H9 (cell line): ENCODE data around the gene PAEP. TPM values are rescaled to one million over a fixed set of nuclear protein-coding genes. Genes with fewer than 3 reads are reported as not detected.

ENCODE experiments used
- DNase-seq: peaks from one replicate; pipeline ENCODE4 v3.0.0-alpha.2; 2017
- H2AFZ ChIP-seq: one replicate; pipeline ENCODE4 v1.6.1; 2013; ENCODE audit warnings: mild to moderate bottlenecking, low read length, control low read depth, moderate library complexity
- H2AK5ac ChIP-seq: 2 replicates; pipeline ENCODE4 v1.6.1; 2013; ENCODE audit warnings: low read length, control low read depth, mixed read lengths; ENCODE audit not compliant: insufficient read length
- H2BK120ac ChIP-seq: one replicate; pipeline ENCODE4 v1.6.1; 2013; ENCODE audit warnings: low read depth, mild to moderate bottlenecking, low read length, control low read depth, inconsistent platforms; ENCODE audit not compliant: poor library complexity, severe bottlenecking
- H2BK12ac ChIP-seq: 2 replicates; pipeline ENCODE4 v1.6.1; 2013; ENCODE audit warnings: low read length, control low read depth, mixed read lengths, low read depth; ENCODE audit not compliant: insufficient read length
- H2BK15ac ChIP-seq: 2 replicates; pipeline ENCODE4 v1.6.1; 2013; ENCODE audit warnings: low read depth, low read length, control low read depth
- H2BK20ac ChIP-seq: one replicate; pipeline ENCODE4 v1.6.1; 2013; ENCODE audit warnings: low read depth, mild to moderate bottlenecking, low read length, control low read depth, inconsistent platforms; ENCODE audit not compliant: poor library complexity, severe bottlenecking
- H2BK5ac ChIP-seq: 2 replicates; pipeline ENCODE4 v1.6.1; 2013; ENCODE audit warnings: low read length, control low read depth, mixed read lengths; ENCODE audit not compliant: insufficient read length
- H3K14ac ChIP-seq: 2 replicates; pipeline ENCODE4 v1.6.1; 2013; ENCODE audit warnings: low read length, control low read depth; ENCODE audit not compliant: insufficient read depth
- H3K18ac ChIP-seq: 2 replicates; pipeline ENCODE4 v1.6.1; 2013; ENCODE audit warnings: low read depth, mild to moderate bottlenecking, mixed read lengths, low read length, control low read depth; ENCODE audit not compliant: insufficient read length
- H3K23ac ChIP-seq: 2 replicates; pipeline ENCODE4 v1.6.1; 2013; ENCODE audit warnings: low read length, control low read depth, mixed read lengths, low read depth; ENCODE audit not compliant: insufficient read length
- H3K23me2 ChIP-seq: 2 replicates; pipeline ENCODE4 v1.6.1; 2013; ENCODE audit warnings: low read depth, mild to moderate bottlenecking, mixed read lengths, low read length, control low read depth; ENCODE audit not compliant: insufficient read length, poor library complexity, severe bottlenecking
- H3K27ac ChIP-seq: 2 replicates; pipeline ENCODE4 v1.5.1; 2013; ENCODE audit warnings: low read length, control low read depth, mixed read lengths, low read depth; ENCODE audit not compliant: insufficient read length
- H3K27me3 ChIP-seq: 2 replicates; pipeline ENCODE4 v1.6.1; 2013; ENCODE audit warnings: low read length, control low read depth, inconsistent platforms; ENCODE audit not compliant: insufficient read depth
- H3K4ac ChIP-seq: 2 replicates; pipeline ENCODE4 v1.6.1; 2013; ENCODE audit warnings: low read depth, mild to moderate bottlenecking, control low read depth, inconsistent platforms, low read length, moderate library complexity
- H3K4me1 ChIP-seq: 2 replicates; pipeline ENCODE4 v1.6.1; 2013; ENCODE audit warnings: low read length, control low read depth, inconsistent platforms; ENCODE audit not compliant: insufficient read depth
- H3K4me2 ChIP-seq: 2 replicates; pipeline ENCODE4 v1.6.1; 2013; ENCODE audit warnings: low read length, control low read depth, mixed read lengths; ENCODE audit not compliant: insufficient read length, insufficient read depth
- H3K56ac ChIP-seq: 2 replicates; pipeline ENCODE4 v1.6.1; 2013; ENCODE audit warnings: low read depth, mild to moderate bottlenecking, mixed read lengths, low read length, control low read depth; ENCODE audit not compliant: insufficient read length
- H3K79me1 ChIP-seq: 2 replicates; pipeline ENCODE4 v1.6.1; 2013; ENCODE audit warnings: low read depth, mild to moderate bottlenecking, moderate library complexity, low read length, control low read depth, inconsistent platforms; ENCODE audit not compliant: insufficient read depth, poor library complexity, severe bottlenecking
- H3K79me2 ChIP-seq: 2 replicates; pipeline ENCODE4 v1.6.1; 2013; ENCODE audit warnings: low read length, control low read depth, inconsistent platforms; ENCODE audit not compliant: insufficient read depth
- H3K9ac ChIP-seq: 2 replicates; pipeline ENCODE4 v1.6.1; 2013; ENCODE audit warnings: low read length, control low read depth, mixed read lengths; ENCODE audit not compliant: insufficient read length; ENCODE audit errors: extremely low read depth
- H3K9me3 ChIP-seq: one replicate; pipeline ENCODE4 v1.6.1; 2013; ENCODE audit warnings: low read depth, low read length, inconsistent platforms; ENCODE audit not compliant: control insufficient read depth
- H3T11ph ChIP-seq: one replicate; pipeline ENCODE4 v1.6.1; 2013; ENCODE audit warnings: mild to moderate bottlenecking, low read length, control low read depth, inconsistent platforms
- H4K20me1 ChIP-seq: one replicate; pipeline ENCODE4 v1.6.1; 2013; ENCODE audit not compliant: control insufficient read depth, insufficient read length, insufficient read depth
- H4K5ac ChIP-seq: 2 replicates; pipeline ENCODE4 v1.6.1; 2013; ENCODE audit warnings: low read depth, mild to moderate bottlenecking, mixed read lengths, low read length, control low read depth; ENCODE audit not compliant: insufficient read length
- H4K8ac ChIP-seq: replicated peaks from 2 replicates; pipeline ENCODE4 v1.6.1; 2013; ENCODE audit warnings: low read length, control low read depth, mixed read lengths, low read depth; ENCODE audit not compliant: insufficient read length
- H4K91ac ChIP-seq: 2 replicates; pipeline ENCODE4 v1.6.1; 2013; ENCODE audit warnings: low read depth, mild to moderate bottlenecking, moderate library complexity, mixed read lengths, low read length, control low read depth; ENCODE audit not compliant: insufficient read length
- H3K27ac Mint-ChIP-seq, 3 experiments: 2 replicates in 2 of 3; 3 replicates in 1 of 3; pipeline ENCODE4 v1.8.0; 2020 to 2021; ENCODE audit warnings: mixed read lengths in 3 of 3, mild to moderate bottlenecking in 1 of 3, moderate library complexity in 1 of 3
- H3K27me3 Mint-ChIP-seq: 2 replicates; pipeline ENCODE4 v1.8.0; 2021; ENCODE audit warnings: low read depth, mild to moderate bottlenecking, moderate library complexity, mixed read lengths
- H3K36me3 Mint-ChIP-seq, 3 experiments: 2 replicates in 2 of 3; 3 replicates in 1 of 3; pipeline ENCODE4 v1.8.0; 2020 to 2021; ENCODE audit warnings: low read depth in 3 of 3, mixed read lengths in 3 of 3; ENCODE audit not compliant: insufficient read depth in 1 of 3
- H3K4me1 Mint-ChIP-seq, 2 experiments: 2 replicates each; pipeline ENCODE4 v1.8.0; 2020; ENCODE audit warnings: mixed read lengths in 2 of 2
- H3K4me3 Mint-ChIP-seq, 2 experiments: 2 replicates in 1 of 2; 3 replicates in 1 of 2; pipeline ENCODE4 v1.8.0; 2020 to 2021; ENCODE audit warnings: mild to moderate bottlenecking in 2 of 2, mixed read lengths in 2 of 2, moderate library complexity in 1 of 2
- H3K9me3 Mint-ChIP-seq, 2 experiments: 2 replicates in 1 of 2; 3 replicates in 1 of 2; pipeline ENCODE4 v1.8.0; 2020; ENCODE audit warnings: mild to moderate bottlenecking in 2 of 2, mixed read lengths in 2 of 2, moderate library complexity in 1 of 2
- WGBS: extraction: QIAGEN DNeasy Blood & Tissue Kit; methylation state at CpG from one replicate; pipeline ENCODE4 v1.1.7; 2013; ENCODE audit warnings: missing lambda C conversion rate, low lambda C conversion rate, mixed read lengths; ENCODE audit not compliant: insufficient read length; ENCODE audit errors: extremely low coverage; 5-methylcytosine and 5-hydroxymethylcytosine counted together
- total RNA-seq: library from RNA; stranded (reverse); gene quantifications from 2 replicates; pipeline ENCODE4 v1.2.1, GENCODE V29; 2021
- TF ChIP-seq, protein P1 (sequence below): fragments of 200-600 bp; sonication (generic); conservative IDR thresholded peaks from 3 replicates; pipeline ENCODE4 v1.8.0; 2021; ENCODE audit warnings: antibody characterized with exemption, mild to moderate bottlenecking

Gene PAEP
- total RNA-seq, 1 experiment from 2014 or later: not detected

GRCh38 chr9:135612981-135613910, 51.7 kb downstream of the PAEP start:
- Histone ChIP-seq H2BK15ac (no peak overlapping the region), H3K14ac (no peak overlapping the region; the same call in 1 of the 2 replicates), H3K4ac (no peak overlapping the region), H2BK120ac (no peak overlapping the region), H2AK5ac (no peak overlapping the region), H3K4me2 (no peak overlapping the region), H3K23me2 (no peaks in the 10 kb centered on the region), H3K4me1 (no peaks in the 10 kb centered on the region), H3K9me3 (no peaks in the 10 kb centered on the region), H3K23ac (no peak overlapping the region), H3T11ph (no peak overlapping the region), H2BK5ac (no peak overlapping the region), H3K9ac (no peak overlapping the region), H2BK20ac (no peak overlapping the region), H4K5ac (no peak overlapping the region), H3K27me3 (no peaks in the 10 kb centered on the region), H3K79me2 (no peaks in the 10 kb centered on the region), H4K20me1 (no peaks in the 10 kb centered on the region), H2BK12ac (no peak overlapping the region), H4K91ac (no peak overlapping the region), H4K8ac (no peak overlapping the region), H2AFZ (no peak overlapping the region), H3K79me1 (no peaks in the 10 kb centered on the region), H3K18ac (no peak overlapping the region), H3K27ac (no peak overlapping the region), H3K56ac (no peak overlapping the region)
- Mint-ChIP-seq H3K27ac (peak overlapping the region in 1 of 3 experiments; percentile 79; a peak in 1 of 7 replicates), H3K4me3 (no peak overlapping the region), H3K4me1 (0 out of 4 replicates have a peak, but pooled peaks cover 0 to 3% of the 10 kb centered on the region in 2 experiments), H3K9me3 (peaks cover 19 to 20% of the 10 kb centered on the region in 2 experiments), H3K36me3 (peaks cover 5 to 14% (median 7%) of the 10 kb centered on the region in 3 experiments; a peak in 5 of 7 replicates), H3K27me3 (peaks cover 3% of the 10 kb centered on the region)
- WGBS: no CpG with 5 or more reads among the region's 24 CpGs
- TF ChIP-seq, protein P1, sequence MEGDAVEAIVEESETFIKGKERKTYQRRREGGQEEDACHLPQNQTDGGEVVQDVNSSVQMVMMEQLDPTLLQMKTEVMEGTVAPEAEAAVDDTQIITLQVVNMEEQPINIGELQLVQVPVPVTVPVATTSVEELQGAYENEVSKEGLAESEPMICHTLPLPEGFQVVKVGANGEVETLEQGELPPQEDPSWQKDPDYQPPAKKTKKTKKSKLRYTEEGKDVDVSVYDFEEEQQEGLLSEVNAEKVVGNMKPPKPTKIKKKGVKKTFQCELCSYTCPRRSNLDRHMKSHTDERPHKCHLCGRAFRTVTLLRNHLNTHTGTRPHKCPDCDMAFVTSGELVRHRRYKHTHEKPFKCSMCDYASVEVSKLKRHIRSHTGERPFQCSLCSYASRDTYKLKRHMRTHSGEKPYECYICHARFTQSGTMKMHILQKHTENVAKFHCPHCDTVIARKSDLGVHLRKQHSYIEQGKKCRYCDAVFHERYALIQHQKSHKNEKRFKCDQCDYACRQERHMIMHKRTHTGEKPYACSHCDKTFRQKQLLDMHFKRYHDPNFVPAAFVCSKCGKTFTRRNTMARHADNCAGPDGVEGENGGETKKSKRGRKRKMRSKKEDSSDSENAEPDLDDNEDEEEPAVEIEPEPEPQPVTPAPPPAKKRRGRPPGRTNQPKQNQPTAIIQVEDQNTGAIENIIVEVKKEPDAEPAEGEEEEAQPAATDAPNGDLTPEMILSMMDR: no peak
- DNase-seq: no peak
